ENCODE measurements around the gene OSBPL9.

The OSBPL9 gene

GRCh38 chr1:51635615-51636014, 18.7 kb downstream of the OSBPL9 start:
- H3K4me3 Mint-ChIP-seq: no peak overlapping the region
- no peaks in the 10 kb centered on the region for H3K36me3 Mint-ChIP-seq (ENCODE audit: low read depth)
- TF ChIP-seq CTCF (IDR thresholded peaks at IDR 0.05): no peak
- DNase-seq: no peak
- H3K27ac Mint-ChIP-seq: peak overlapping the region; percentile 81
- H3K9me3 Mint-ChIP-seq: no peaks in the 10 kb centered on the region
- no peaks in the 10 kb centered on the region for H3K27me3 Mint-ChIP-seq (ENCODE audit: low read depth, poor library complexity)
- H3K4me1 Mint-ChIP-seq: no peaks in the 10 kb centered on the region

GRCh38 chr1:51636191-51636590, 19.3 kb downstream of the OSBPL9 start:
- no peak for TF ChIP-seq CTCF (IDR thresholded peaks at IDR 0.05)
- H3K27ac Mint-ChIP-seq: peak overlapping the region; percentile 81
- no peak overlapping the region for H3K4me3 Mint-ChIP-seq
- no peaks in the 10 kb centered on the region for H3K27me3 Mint-ChIP-seq (ENCODE audit: low read depth, poor library complexity)
- no peaks in the 10 kb centered on the region for H3K9me3 Mint-ChIP-seq
- H3K4me1 Mint-ChIP-seq: peaks cover 2% of the 10 kb centered on the region
- no peaks in the 10 kb centered on the region for H3K36me3 Mint-ChIP-seq (ENCODE audit: low read depth)
- DNase-seq: no peak

GRCh38 chr1:51636764-51637522, 20.1 kb downstream of the OSBPL9 start:
- no peak overlapping the region for H3K27ac Mint-ChIP-seq
- no peak for TF ChIP-seq CTCF (IDR thresholded peaks at IDR 0.05)
- no peaks in the 10 kb centered on the region for H3K27me3 Mint-ChIP-seq (ENCODE audit: low read depth, poor library complexity)
- no peaks in the 10 kb centered on the region for H3K9me3 Mint-ChIP-seq
- DNase-seq: no peak
- H3K36me3 Mint-ChIP-seq (ENCODE audit: low read depth): no peaks in the 10 kb centered on the region
- no peak overlapping the region for H3K4me3 Mint-ChIP-seq
- H3K4me1 Mint-ChIP-seq: peaks cover 9% of the 10 kb centered on the region

GRCh38 chr1:51638350-51638749, 21.5 kb downstream of the OSBPL9 start:
- no peak for DNase-seq
- Mint-ChIP-seq H3K4me3 (no peak overlapping the region), H3K27me3 (ENCODE audit: low read depth, poor library complexity) (no peaks in the 10 kb centered on the region), H3K4me1 (peaks cover 23% of the 10 kb centered on the region), H3K9me3 (peaks cover 2% of the 10 kb centered on the region), H3K36me3 (ENCODE audit: low read depth) (peaks cover 7% of the 10 kb centered on the region), H3K27ac (no peak overlapping the region)
- no peak for TF ChIP-seq CTCF (IDR thresholded peaks at IDR 0.05)

- Mint-ChIP-seq H3K27me3 (ENCODE audit: low read depth, poor library complexity) (no peaks in the 10 kb centered on the region), H3K9me3 (peaks cover 6% of the 10 kb centered on the region), H3K36me3 (ENCODE audit: low read depth) (peaks cover 19% of the 10 kb centered on the region), H3K4me1 (peaks cover 27% of the 10 kb centered on the region), H3K4me3 (no peak overlapping the region), H3K27ac (no peak overlapping the region)
- no peak for DNase-seq
- no peak for TF ChIP-seq CTCF (IDR thresholded peaks at IDR 0.05)
These were observed 22.8 kb downstream of the OSBPL9 start for GRCh38 chr1:51639694-51640093.

- DNase-seq: no peak
- peaks cover 31% of the 10 kb centered on the region for H3K36me3 Mint-ChIP-seq (ENCODE audit: low read depth)
- TF ChIP-seq CTCF (IDR thresholded peaks at IDR 0.05): no peak
These were observed 24.2 kb downstream of the OSBPL9 start for GRCh38 chr1:51641096-51641495.

More at GRCh38 chr1:51641096-51641495, 24.2 kb downstream of the OSBPL9 start:
- Mint-ChIP-seq H3K9me3 (peaks cover 8% of the 10 kb centered on the region), H3K4me1 (peaks cover 27% of the 10 kb centered on the region), H3K27me3 (ENCODE audit: low read depth, poor library complexity) (no peaks in the 10 kb centered on the region), H3K27ac (no peak overlapping the region), H3K4me3 (no peak overlapping the region)
